Measurements from ENCODE around the gene PRR5L.

Gene PRR5L

DNA sequence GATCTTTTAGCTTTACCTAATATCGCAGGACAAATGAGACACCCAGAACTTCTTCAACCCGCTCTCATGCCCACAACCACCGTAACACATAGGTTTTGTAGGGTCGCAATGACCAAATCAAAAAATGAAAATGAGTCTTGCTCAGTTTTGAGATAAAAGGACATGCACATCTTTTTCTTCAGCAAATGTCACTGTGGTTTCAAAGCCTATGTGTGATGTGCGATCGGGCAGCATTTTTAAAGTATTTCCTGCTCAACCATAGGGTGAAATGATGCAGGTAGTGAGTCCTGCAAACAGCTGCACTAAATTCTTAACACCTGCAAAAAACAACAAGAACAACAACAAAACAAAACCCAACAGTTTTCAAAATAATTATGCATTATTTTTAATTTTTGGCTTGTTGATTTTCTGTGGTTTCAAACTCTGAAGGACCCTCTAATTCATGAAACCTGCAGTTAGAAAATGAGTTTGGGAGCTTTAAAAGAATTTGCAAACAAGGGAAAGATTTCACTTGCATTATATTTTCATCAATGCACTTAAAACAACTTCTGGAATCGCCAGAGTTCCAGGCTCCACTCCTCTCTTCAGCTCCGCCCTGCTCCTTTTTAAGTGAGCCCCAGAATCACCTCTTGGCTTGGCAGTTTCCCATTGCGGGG is 79.4 kb downstream of the PRR5L start:
- Histone ChIP-seq H3K36me3 (ENCODE audit: control insufficient read depth, low read length) (no peaks in the 10 kb centered on the region), H3K27ac (ENCODE audit: low read depth, low read length) (no peak overlapping the region), H4K20me1 (ENCODE audit: control insufficient read depth, insufficient read depth, low read depth, low read length) (no peaks in the 10 kb centered on the region), H3K4me3 (ENCODE audit: low read length) (no peak overlapping the region), H3F3A (ENCODE audit: control insufficient read depth, insufficient read depth) (no peaks in the 10 kb centered on the region), H3K27me3 (ENCODE audit: control insufficient read depth, low read length) (peaks cover 36% of the 10 kb centered on the region), H3K4me1 (ENCODE audit: control insufficient read depth, low read length) (no peaks in the 10 kb centered on the region), H3K4me2 (ENCODE audit: low read length) (no peak overlapping the region), H3K9me2 (replicated peaks; ENCODE audit: control insufficient read depth, low read length) (no peaks in the 10 kb centered on the region), H3K79me2 (ENCODE audit: control insufficient read depth, low read length) (no peaks in the 10 kb centered on the region), H3K9me3 (ENCODE audit: control insufficient read depth, insufficient read depth, low read length) (no peaks in the 10 kb centered on the region; the same call in none of the 2 replicates)
- no peak for TF ChIP-seq EZH2phosphoT487 (IDR thresholded peaks at IDR 0.05; ENCODE audit: borderline replicate concordance, low read length)
- TF ChIP-seq, protein P1, sequence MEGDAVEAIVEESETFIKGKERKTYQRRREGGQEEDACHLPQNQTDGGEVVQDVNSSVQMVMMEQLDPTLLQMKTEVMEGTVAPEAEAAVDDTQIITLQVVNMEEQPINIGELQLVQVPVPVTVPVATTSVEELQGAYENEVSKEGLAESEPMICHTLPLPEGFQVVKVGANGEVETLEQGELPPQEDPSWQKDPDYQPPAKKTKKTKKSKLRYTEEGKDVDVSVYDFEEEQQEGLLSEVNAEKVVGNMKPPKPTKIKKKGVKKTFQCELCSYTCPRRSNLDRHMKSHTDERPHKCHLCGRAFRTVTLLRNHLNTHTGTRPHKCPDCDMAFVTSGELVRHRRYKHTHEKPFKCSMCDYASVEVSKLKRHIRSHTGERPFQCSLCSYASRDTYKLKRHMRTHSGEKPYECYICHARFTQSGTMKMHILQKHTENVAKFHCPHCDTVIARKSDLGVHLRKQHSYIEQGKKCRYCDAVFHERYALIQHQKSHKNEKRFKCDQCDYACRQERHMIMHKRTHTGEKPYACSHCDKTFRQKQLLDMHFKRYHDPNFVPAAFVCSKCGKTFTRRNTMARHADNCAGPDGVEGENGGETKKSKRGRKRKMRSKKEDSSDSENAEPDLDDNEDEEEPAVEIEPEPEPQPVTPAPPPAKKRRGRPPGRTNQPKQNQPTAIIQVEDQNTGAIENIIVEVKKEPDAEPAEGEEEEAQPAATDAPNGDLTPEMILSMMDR (IDR thresholded peaks at IDR 0.05; ENCODE audit: low read depth, low read length, poor library complexity, severe bottlenecking), result no peak

DNA sequence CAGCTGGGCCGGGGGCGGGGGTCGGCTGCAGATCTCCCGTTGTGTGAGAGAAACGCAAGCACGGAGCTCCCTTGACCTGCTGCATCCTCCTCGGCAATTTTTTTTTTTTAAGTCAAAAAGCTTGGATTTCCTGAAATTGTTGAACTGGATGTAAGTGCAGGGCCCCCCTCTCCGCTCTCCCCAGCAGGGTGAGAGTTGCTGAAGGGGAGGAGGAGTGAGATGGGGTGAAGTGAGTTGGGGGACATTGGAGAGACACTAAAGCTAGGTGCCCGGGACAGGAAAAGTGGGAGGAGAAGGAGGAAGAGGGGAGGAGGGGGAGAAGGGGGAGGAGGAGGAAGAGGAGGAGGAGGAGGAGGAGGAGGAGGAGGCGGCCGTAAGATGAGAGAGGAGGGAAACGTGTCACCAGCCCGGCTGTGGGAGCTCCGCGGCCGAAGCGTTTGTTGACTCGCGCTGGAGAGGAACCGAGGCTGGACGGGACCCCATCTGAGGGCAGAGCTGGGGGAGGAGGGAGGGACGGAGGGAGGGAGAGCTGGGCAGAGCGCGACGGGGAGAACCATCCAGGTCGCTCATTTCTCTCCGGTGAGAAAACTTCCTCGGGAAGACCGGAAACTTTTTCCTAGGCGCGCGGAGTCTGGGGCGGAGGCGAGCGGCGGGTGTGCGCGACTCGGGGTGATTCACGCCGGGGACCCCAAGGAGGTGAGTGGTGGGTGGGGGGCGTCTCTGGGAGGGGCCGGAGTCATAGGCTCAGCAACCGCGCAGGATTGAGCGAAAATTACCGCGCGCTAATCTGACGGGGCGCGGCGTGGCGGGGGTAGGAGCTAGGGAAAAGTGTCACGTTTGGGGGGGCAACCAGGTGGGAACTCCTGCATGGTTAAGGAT is 80.2 kb downstream of the PRR5L start:
- no peaks in the 10 kb centered on the region for H3F3A ChIP-seq (ENCODE audit: control insufficient read depth, insufficient read depth)
- H3K9me3 ChIP-seq (ENCODE audit: control insufficient read depth, insufficient read depth, low read length), result no peaks in the 10 kb centered on the region; the same call in none of the 2 replicates
- H3K27me3 ChIP-seq (ENCODE audit: control insufficient read depth, low read length), result peaks cover 36% of the 10 kb centered on the region
- no peaks in the 10 kb centered on the region for H3K79me2 ChIP-seq (ENCODE audit: control insufficient read depth, low read length)
- no peaks in the 10 kb centered on the region for H3K4me1 ChIP-seq (ENCODE audit: control insufficient read depth, low read length)
- TF ChIP-seq, protein P1 (IDR thresholded peaks at IDR 0.05; ENCODE audit: low read depth, low read length, poor library complexity, severe bottlenecking), result no peak
- no peak for TF ChIP-seq EZH2phosphoT487 (IDR thresholded peaks at IDR 0.05; ENCODE audit: borderline replicate concordance, low read length)
- H3K27ac ChIP-seq (ENCODE audit: low read depth, low read length), result no peak overlapping the region
- H3K36me3 ChIP-seq (ENCODE audit: control insufficient read depth, low read length), result no peaks in the 10 kb centered on the region
- no peaks in the 10 kb centered on the region for H3K9me2 ChIP-seq (replicated peaks; ENCODE audit: control insufficient read depth, low read length)
- H3K4me2 ChIP-seq (ENCODE audit: low read length), result no peak overlapping the region
- no peak overlapping the region for H3K4me3 ChIP-seq (ENCODE audit: low read length)
- no peaks in the 10 kb centered on the region for H4K20me1 ChIP-seq (ENCODE audit: control insufficient read depth, insufficient read depth, low read depth, low read length)

DNA sequence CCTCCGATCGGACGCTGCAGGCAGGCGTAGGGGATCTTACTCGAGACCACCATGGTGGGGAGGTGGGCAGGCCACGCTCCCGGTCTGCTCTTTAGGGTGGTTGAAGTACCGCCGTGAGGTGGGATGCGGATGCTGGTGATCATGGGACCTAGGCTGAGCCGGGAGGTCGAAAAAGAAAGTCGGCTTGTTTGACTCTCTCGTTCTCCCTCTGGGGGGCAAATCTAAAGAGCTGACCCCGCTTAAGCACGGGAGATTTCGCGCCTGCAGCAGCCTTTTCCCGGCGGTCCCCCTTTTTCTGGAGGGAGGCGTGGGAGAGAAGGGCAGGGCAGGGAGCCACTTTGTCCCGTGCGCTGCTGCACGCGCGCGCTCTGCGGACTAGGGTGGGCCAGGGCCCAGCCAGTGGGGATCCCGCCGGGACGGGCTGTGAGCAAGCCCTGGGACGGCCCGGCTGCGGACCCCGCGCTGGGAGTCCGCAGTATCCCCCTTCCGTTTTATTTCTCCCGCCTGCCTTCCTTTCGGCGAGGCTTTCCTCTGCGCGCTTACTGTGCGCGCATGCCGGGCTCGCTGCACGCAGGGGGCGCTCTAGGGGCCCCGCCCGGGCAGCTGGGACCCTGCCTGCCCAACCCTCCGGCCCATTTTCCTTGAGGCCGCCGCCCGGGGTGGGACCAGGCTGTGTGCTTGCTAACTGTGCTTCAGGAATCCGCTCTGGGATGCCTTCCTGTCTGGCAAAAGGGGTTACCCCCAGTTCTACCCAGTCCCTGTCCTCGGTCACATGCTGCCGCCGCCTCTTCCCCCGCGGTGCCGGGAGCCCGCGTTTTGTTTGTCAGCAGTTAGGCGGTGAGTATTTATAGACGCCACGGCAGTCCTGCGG is 81.0 kb downstream of the PRR5L start:
- TF ChIP-seq, protein P1 (IDR thresholded peaks at IDR 0.05; ENCODE audit: low read depth, low read length, poor library complexity, severe bottlenecking), result no peak
- TF ChIP-seq EZH2phosphoT487 (IDR thresholded peaks at IDR 0.05; ENCODE audit: borderline replicate concordance, low read length), result no peak
- Histone ChIP-seq H3K9me2 (replicated peaks; ENCODE audit: control insufficient read depth, low read length) (no peaks in the 10 kb centered on the region), H4K20me1 (ENCODE audit: control insufficient read depth, insufficient read depth, low read depth, low read length) (no peaks in the 10 kb centered on the region), H3K4me2 (ENCODE audit: low read length) (no peak overlapping the region), H3K27me3 (ENCODE audit: control insufficient read depth, low read length) (peaks cover 36% of the 10 kb centered on the region), H3K9me3 (ENCODE audit: control insufficient read depth, insufficient read depth, low read length) (no peaks in the 10 kb centered on the region; the same call in none of the 2 replicates), H3K4me3 (ENCODE audit: low read length) (no peak overlapping the region), H3F3A (ENCODE audit: control insufficient read depth, insufficient read depth) (no peaks in the 10 kb centered on the region), H3K27ac (ENCODE audit: low read depth, low read length) (no peak overlapping the region), H3K79me2 (ENCODE audit: control insufficient read depth, low read length) (no peaks in the 10 kb centered on the region), H3K4me1 (ENCODE audit: control insufficient read depth, low read length) (no peaks in the 10 kb centered on the region), H3K36me3 (ENCODE audit: control insufficient read depth, low read length) (no peaks in the 10 kb centered on the region)
